H1 (cell line): Measurements from ENCODE around the gene HNF1A. TPM values are rescaled to one million over a fixed set of nuclear protein-coding genes. Genes with fewer than 3 reads are reported as not detected.

Experiments
- CTCF ChIA-PET: fragments of 300-600 bp; sonication (Branson Sonifier 250); formaldehyde crosslinking; loops from one replicate; lab custom pipeline; 2021; ENCODE audit not compliant: partially characterized antibody; lab: Charles Lee
- POLR2A ChIA-PET: fragments of 300-600 bp; sonication (Branson Sonifier 250); formaldehyde crosslinking; loops from one replicate; lab custom pipeline; 2021; ENCODE audit warnings: inconsistent platforms; ENCODE audit not compliant: partially characterized antibody; lab: Charles Lee
- DNase-seq, 2 experiments: peaks; one replicate each; pipeline versions ENCODE4 v3.0.0 to v3.0.0-alpha.2; 2010 to 2022; ENCODE audit warnings: low spot score in 2 of 2, low read depth in 1 of 2, mixed read lengths in 1 of 2
- FAIRE-seq: peaks from 2 replicates; lab custom pipeline; 2011; peaks lifted over from hg19 to GRCh38; lab: Jason Lieb, UNC
- H2AFZ ChIP-seq: 2 replicates; pipeline ENCODE4 v1.8.1; 2012; ENCODE audit warnings: low read length, inconsistent platforms
- H2AK5ac ChIP-seq: 2 replicates; pipeline ENCODE4 v1.6.1; 2013; ENCODE audit warnings: low read depth, low read length
- H2BK120ac ChIP-seq: replicated peaks from 2 replicates; pipeline ENCODE3; 2013; ENCODE audit warnings: low read depth, low read length, inconsistent platforms
- H2BK12ac ChIP-seq: 2 replicates; pipeline ENCODE4 v1.6.1; 2013; ENCODE audit warnings: low read depth, low read length
- H2BK15ac ChIP-seq: 2 replicates; pipeline ENCODE4 v1.6.1; 2013; ENCODE audit warnings: low read length
- H2BK20ac ChIP-seq: 2 replicates; pipeline ENCODE4 v1.6.1; 2013; ENCODE audit warnings: low read length
- H2BK5ac ChIP-seq: 2 replicates; pipeline ENCODE4 v1.6.1; 2013; ENCODE audit warnings: low read depth, low read length
- H3K14ac ChIP-seq: 2 replicates; pipeline ENCODE4 v1.6.1; 2013; ENCODE audit warnings: inconsistent platforms; ENCODE audit not compliant: insufficient read length
- H3K18ac ChIP-seq: 2 replicates; pipeline ENCODE4 v1.6.1; 2013; ENCODE audit warnings: low read length; ENCODE audit errors: extremely low read depth
- H3K23ac ChIP-seq: 2 replicates; pipeline ENCODE4 v1.6.1; 2013; ENCODE audit warnings: inconsistent platforms; ENCODE audit not compliant: insufficient read length
- H3K23me2 ChIP-seq: 2 replicates; pipeline ENCODE4 v1.6.1; 2013; ENCODE audit warnings: low read depth, low read length
- H3K27ac ChIP-seq: 2 replicates; pipeline ENCODE4 v1.6.1; 2011; ENCODE audit warnings: low read depth, low read length, inconsistent platforms
- H3K27me3 ChIP-seq, 4 experiments: replicated peaks in 1 of 4; 1 replicate in 1 of 4; 2 replicates in 3 of 4; pipeline versions ENCODE4 v1.6.1 to v1.8.1; 2011 to 2013; ENCODE audit warnings: low read length in 3 of 4, mild to moderate bottlenecking in 3 of 4, inconsistent platforms in 2 of 4, mixed read lengths in 2 of 4, moderate library complexity in 1 of 4; ENCODE audit not compliant: control insufficient read depth in 3 of 4, insufficient read depth in 3 of 4; ENCODE audit errors: extremely low read depth in 1 of 4
- H3K36me3 ChIP-seq, 4 experiments: 2 replicates each; pipeline versions ENCODE4 v1.6.1 to v1.8.1; 2011 to 2013; ENCODE audit warnings: mild to moderate bottlenecking in 4 of 4, low read length in 3 of 4, moderate library complexity in 2 of 4, control low read depth in 1 of 4, inconsistent platforms in 1 of 4; ENCODE audit not compliant: insufficient read depth in 4 of 4, control insufficient read depth in 2 of 4
- H3K4ac ChIP-seq: replicated peaks from 2 replicates; pipeline ENCODE3; 2013; ENCODE audit warnings: low read length, low read depth, mixed read lengths, inconsistent platforms; ENCODE audit not compliant: insufficient read length
- H3K4me1 ChIP-seq, 4 experiments: replicated peaks in 1 of 4; 1 replicate in 1 of 4; 2 replicates in 3 of 4; pipeline versions ENCODE4 v1.6.1 to v1.8.1; 2011 to 2013; ENCODE audit warnings: low read length in 3 of 4, inconsistent platforms in 2 of 4, mixed read lengths in 1 of 4; ENCODE audit not compliant: insufficient read depth in 4 of 4, control insufficient read depth in 3 of 4
- H3K4me2 ChIP-seq, 2 experiments: 2 replicates each; pipeline versions ENCODE4 v1.6.1 to v1.8.1; 2011 to 2013; ENCODE audit warnings: low read depth in 2 of 2, low read length in 2 of 2, control low read depth in 1 of 2, inconsistent platforms in 1 of 2, mild to moderate bottlenecking in 1 of 2; ENCODE audit not compliant: insufficient read depth in 1 of 2
- H3K4me3 ChIP-seq, 4 experiments: fragments of 200-600, 300-600 bp in 1 of 4; sonication (generic), shearing (Covaris generic), sonication (Bioruptor Twin) in 1 of 4; 2 replicates each; pipeline versions ENCODE4 v1.5.1 to v1.8.1; 2011 to 2016; ENCODE audit warnings: low read length in 4 of 4, low read depth in 3 of 4, control low read depth in 2 of 4, inconsistent platforms in 2 of 4, mild to moderate bottlenecking in 2 of 4, mixed read lengths in 1 of 4, moderate library complexity in 1 of 4; ENCODE audit not compliant: insufficient read depth in 2 of 4; ENCODE audit errors: extremely low read depth in 1 of 4
- H3K56ac ChIP-seq: replicated peaks from 2 replicates; pipeline ENCODE3; 2013; ENCODE audit warnings: low read depth, mild to moderate bottlenecking, mixed read lengths, low read length, inconsistent platforms; ENCODE audit not compliant: insufficient read length
- H3K79me1 ChIP-seq: 2 replicates; pipeline ENCODE4 v1.6.1; 2013; ENCODE audit warnings: low read depth, low read length, control low read depth
- H3K79me2 ChIP-seq, 2 experiments: 2 replicates each; pipeline versions ENCODE4 v1.6.1 to v1.8.1; 2012 to 2013; ENCODE audit warnings: low read length in 2 of 2, mild to moderate bottlenecking in 2 of 2, inconsistent platforms in 1 of 2; ENCODE audit not compliant: insufficient read depth in 2 of 2, control insufficient read depth in 1 of 2
- H3K9ac ChIP-seq, 4 experiments: replicated peaks in 1 of 4; 1 replicate in 1 of 4; 2 replicates in 3 of 4; pipeline versions ENCODE4 v1.6.1 to v1.8.1; 2011 to 2013; ENCODE audit warnings: low read depth in 3 of 4, low read length in 3 of 4, control low read depth in 2 of 4, mild to moderate bottlenecking in 2 of 4, moderate library complexity in 2 of 4, inconsistent platforms in 1 of 4; ENCODE audit errors: extremely low read depth in 1 of 4
- H3K9me3 ChIP-seq, 2 experiments: 2 replicates each; pipeline versions ENCODE4 v1.6.1 to v1.8.1; 2012 to 2013; ENCODE audit warnings: mild to moderate bottlenecking in 2 of 2, moderate library complexity in 2 of 2, control low read depth in 1 of 2, inconsistent platforms in 1 of 2, low read depth in 1 of 2, low read length in 1 of 2, mixed read lengths in 1 of 2; ENCODE audit not compliant: insufficient read depth in 2 of 2
- H4K20me1 ChIP-seq, 2 experiments: replicated peaks in 1 of 2; 2 replicates each; pipeline versions ENCODE3 to v1.8.1; 2011 to 2013; ENCODE audit warnings: inconsistent platforms in 2 of 2, low read length in 2 of 2, mild to moderate bottlenecking in 1 of 2; ENCODE audit not compliant: insufficient read depth in 2 of 2, control insufficient read depth in 1 of 2
- H4K5ac ChIP-seq: 2 replicates; pipeline ENCODE4 v1.6.1; 2013; ENCODE audit warnings: low read length, low read depth, mixed read lengths, inconsistent platforms; ENCODE audit not compliant: insufficient read length
- H4K8ac ChIP-seq: 2 replicates; pipeline ENCODE4 v1.8.0; 2013; ENCODE audit warnings: mild to moderate bottlenecking, moderate library complexity, low read length, inconsistent platforms; ENCODE audit not compliant: insufficient read depth; ENCODE audit errors: extremely low read depth
- H4K91ac ChIP-seq: replicated peaks from 2 replicates; pipeline ENCODE3; 2013; ENCODE audit warnings: low read length, mixed read lengths, inconsistent platforms; ENCODE audit not compliant: insufficient read length
- BCL11A ChIP-seq, 2 experiments: IDR thresholded peaks; one replicate each; pipeline ENCODE4 v1.6.1; 2011; ENCODE audit warnings: low read depth in 2 of 2, low read length in 2 of 2, mild to moderate bottlenecking in 2 of 2
- CTCF ChIP-seq, 3 experiments: IDR thresholded peaks; 1 replicate in 2 of 3; 2 replicates in 1 of 3; pipeline versions ENCODE4 v1.5.1 to v1.6.1; 2011; ENCODE audit warnings: low read length in 3 of 3, mild to moderate bottlenecking in 3 of 3, inconsistent platforms in 2 of 3, low read depth in 1 of 3, moderate library complexity in 1 of 3; ENCODE audit not compliant: insufficient read depth in 1 of 3; ENCODE audit errors: control extremely low read depth in 1 of 3
- EP300 ChIP-seq, 2 experiments: IDR thresholded peaks; 1 replicate in 1 of 2; 2 replicates in 1 of 2; pipeline ENCODE4 v1.6.1; 2011 to 2012; ENCODE audit warnings: low read depth in 2 of 2, low read length in 2 of 2, mild to moderate bottlenecking in 2 of 2, borderline replicate concordance in 1 of 2, inconsistent platforms in 1 of 2, moderate library complexity in 1 of 2
- EZH2 ChIP-seq: fragments of 200-600 bp; sonication (generic); IDR thresholded peaks from 2 replicates; pipeline ENCODE4 v1.7.1; 2012; ENCODE audit warnings: low read depth, mild to moderate bottlenecking, moderate library complexity, low read length, inconsistent platforms; ENCODE audit not compliant: severe bottlenecking
- JUN ChIP-seq: IDR thresholded peaks from 2 replicates; pipeline ENCODE4 v1.6.1; 2011; ENCODE audit warnings: low read depth, mild to moderate bottlenecking, improper control_type of control experiment, low read length
- KDM1A ChIP-seq: fragments of 200-600, 300-600 bp; sonication (generic); IDR thresholded peaks from 2 replicates; pipeline ENCODE4 v1.7.1; 2016; ENCODE audit warnings: mild to moderate bottlenecking, low read length, borderline replicate concordance
- RAD21 ChIP-seq, 2 experiments: IDR thresholded peaks in 1 of 2; conservative IDR thresholded peaks in 1 of 2; 2 replicates each; pipeline ENCODE4 v1.6.1; 2011; ENCODE audit warnings: low read depth in 2 of 2, low read length in 2 of 2, improper control_type of control experiment in 1 of 2, inconsistent platforms in 1 of 2, mild to moderate bottlenecking in 1 of 2, moderate library complexity in 1 of 2
- SRF ChIP-seq: IDR thresholded peaks from 2 replicates; pipeline ENCODE4 v1.6.1; 2011; ENCODE audit warnings: mild to moderate bottlenecking, low read depth, low read length, moderate library complexity
- SUZ12 ChIP-seq: fragments of 200-600 bp; sonication (generic); IDR thresholded peaks from 2 replicates; pipeline ENCODE4 v1.6.1; 2012; ENCODE audit warnings: mild to moderate bottlenecking, inconsistent platforms, low read length, moderate library complexity, mixed read lengths
- TCF12 ChIP-seq: IDR thresholded peaks from 2 replicates; pipeline ENCODE4 v1.6.1; 2011; ENCODE audit warnings: low read depth, mild to moderate bottlenecking, low read length
- WGBS, 2 experiments: shearing (Covaris generic) in 1 of 2; methylation state at CpG; one replicate each; pipeline versions ENCODE4 v1.1.6 to v1.1.7; 2013 to 2015; ENCODE audit warnings: low lambda C conversion rate in 2 of 2, mixed read lengths in 2 of 2, inconsistent platforms in 1 of 2, low coverage in 1 of 2, missing lambda C conversion rate in 1 of 2; ENCODE audit not compliant: insufficient replicate concordance in 2 of 2, insufficient coverage in 1 of 2, insufficient read length in 1 of 2; ENCODE audit errors: extremely low coverage in 1 of 2, missing lambda C conversion rate in 1 of 2; 5-methylcytosine and 5-hydroxymethylcytosine counted together
- polyA plus RNA-seq, 7 experiments: library from polyadenylated mRNA; depleted of rRNA in 3 of 7; stranded (reverse) in 5 of 7; unstranded in 2 of 7; fragments of >200 nt in 5 of 7; fragments of 200-250 nt in 2 of 7; gene quantifications; 1 replicate in 5 of 7; 2 replicates in 1 of 7; 4 replicates in 1 of 7; pipeline versions ENCODE4 v1.2.1 to v1.2.3, GENCODE V29; 2011 to 2013; ENCODE audit warnings: missing spikeins in 2 of 7, mixed read lengths in 2 of 7
- total RNA-seq: library from RNA; stranded (reverse); fragmentation: NEBNext Ultra II Directional; extraction: Animal tissue kit (Norgen Biotek cat#: 25700); gene quantifications from 2 replicates; pipeline ENCODE4 v1.2.1, GENCODE V29; 2021

The HNF1A gene
- total and polyA plus RNA-seq, 2 of the 8 experiments (the other 6 are each of a cell fraction or from before 2014, with no cell fraction given): not detected

GRCh38 chr12:120941846-120942405 is 36.4 kb upstream of the HNF1A start:
- Histone ChIP-seq H3K18ac (no peak overlapping the region), H3K4ac (no peak overlapping the region), H4K8ac (no peak overlapping the region), H2BK15ac (no peak overlapping the region), H3K27me3 (no peaks in the 10 kb centered on the region), H2AFZ (no peak overlapping the region), H3K4me2 (no peak overlapping the region), H3K36me3 (no peaks in the 10 kb centered on the region), H2BK20ac (no peak overlapping the region), H3K14ac (no peak overlapping the region), H4K20me1 (no peaks in the 10 kb centered on the region), H3K4me3 (no peak overlapping the region), H3K23me2 (no peaks in the 10 kb centered on the region), H2AK5ac (no peak overlapping the region), H3K23ac (no peak overlapping the region), H3K79me1 (no peaks in the 10 kb centered on the region), H2BK5ac (no peak overlapping the region), H2BK120ac (no peak overlapping the region), H3K4me1 (no peaks in the 10 kb centered on the region), H4K5ac (no peak overlapping the region), H3K56ac (no peak overlapping the region), H3K9me3 (no peaks in the 10 kb centered on the region), H3K9ac (no peak overlapping the region), H3K79me2 (no peaks in the 10 kb centered on the region), H3K27ac (no peak overlapping the region), H4K91ac (no peak overlapping the region), H2BK12ac (no peak overlapping the region)
- no peak for DNase-seq
- 77% methylated on average over 2 of the region's 3 CpGs; no CpG with 5 or more reads in 1 of the 2 experiments for WGBS, 2 experiments
- no peak for FAIRE-seq
- CTCF ChIA-PET: no interaction called here
- POLR2A ChIA-PET: no interaction called here
- TF ChIP-seq RAD21 (IDR thresholded peaks at IDR 0.05 in 1 of 2, conservative IDR thresholded peaks at IDR 0.05 in 1 of 2; ENCODE audit: low read depth in 2 of 2, low read length in 2 of 2) (no peak), EP300 (IDR thresholded peaks at IDR 0.05; ENCODE audit: borderline replicate concordance in 1 of 2, low read depth in 2 of 2, low read length in 2 of 2) (no peak), BCL11A (IDR thresholded peaks at IDR 0.05; ENCODE audit: low read depth in 2 of 2, low read length in 2 of 2) (no peak), SUZ12 (no peak), CTCF (IDR thresholded peaks at IDR 0.05; ENCODE audit: control extremely low read depth in 1 of 3, insufficient read depth in 1 of 3, low read depth in 1 of 3, low read length in 3 of 3) (no peak), SRF (no peak), TCF12 (no peak), JUN (no peak), KDM1A (no peak), EZH2 (no peak)
